ENCODE results near the gene CACNA2D4. TPM values are rescaled to one million over a fixed set of nuclear protein-coding genes. Genes with fewer than 3 reads are reported as not detected.

The CACNA2D4 gene
- total and polyA plus RNA-seq, 4 donors, result 0.82 to 2.8 (median 1.3) TPM

GRCh38 chr12:1936406-1937320, 18.2 kb upstream of the CACNA2D4 start:
- WGBS, result 67% methylated on average over 25 of the region's 25 CpGs
- H3K9me3 ChIP-seq (ENCODE audit: control insufficient read depth in 4 of 4, low read length in 3 of 4), result no peaks in the 10 kb centered on the region
- H3K27ac ChIP-seq (ENCODE audit: low read depth in 1 of 2, low read length in 2 of 2), result peak overlapping the region; percentile 14 to 47
- no peaks in the 10 kb centered on the region for H3K27me3 ChIP-seq (ENCODE audit: control insufficient read depth in 4 of 4, insufficient read depth in 4 of 4, low read length in 3 of 4)
- peaks cover 0 to 12% (median 4%) of the 10 kb centered on the region in 4 donors for H3K36me3 ChIP-seq (ENCODE audit: control insufficient read depth in 4 of 4, insufficient read depth in 3 of 4, low read depth in 1 of 4, low read length in 3 of 4)
- peak; percentile 30 for DNase-seq (ENCODE audit: low spot score)
- H3K4me1 ChIP-seq (ENCODE audit: control insufficient read depth in 4 of 4, insufficient read depth in 4 of 4, low read length in 3 of 4), result peaks cover 2 to 29% (median 23%) of the 10 kb centered on the region in 4 donors
- peak; percentile 8 to 46 for TF ChIP-seq HNF4A (conservative IDR thresholded peaks at IDR 0.05)
- peak in 1 of 2 donors; percentile 24 for TF ChIP-seq RXRA (IDR thresholded peaks at IDR 0.05)
- peak; percentile 64 for TF ChIP-seq REST (IDR thresholded peaks at IDR 0.05)
- TF ChIP-seq JUND (IDR thresholded peaks at IDR 0.05), result peak; percentile 62 to 71
- no peak for TF ChIP-seq FOXA2 (IDR thresholded peaks at IDR 0.05)
- TF ChIP-seq RAD21 (IDR thresholded peaks at IDR 0.05), result peak in 1 of 2 donors; percentile 45
- no peak overlapping the region for H3K4me3 ChIP-seq (ENCODE audit: low read depth in 1 of 3, low read length in 3 of 3)
- H3K9ac ChIP-seq (ENCODE audit: low read depth in 1 of 2, low read length in 2 of 2), result no peak overlapping the region

- Histone ChIP-seq H3K4me1 (ENCODE audit: control insufficient read depth in 4 of 4, insufficient read depth in 4 of 4, low read length in 3 of 4) (peaks cover 2 to 29% (median 23%) of the 10 kb centered on the region in 4 donors), H3K9ac (ENCODE audit: low read depth in 1 of 2, low read length in 2 of 2) (no peak overlapping the region), H3K4me3 (ENCODE audit: low read depth in 1 of 3, low read length in 3 of 3) (no peak overlapping the region), H3K27ac (ENCODE audit: low read depth in 1 of 2, low read length in 2 of 2) (peak overlapping the region; percentile 14 to 47), H3K36me3 (ENCODE audit: control insufficient read depth in 4 of 4, insufficient read depth in 3 of 4, low read depth in 1 of 4, low read length in 3 of 4) (peaks cover 0 to 7% (median 4%) of the 10 kb centered on the region in 4 donors), H3K9me3 (ENCODE audit: control insufficient read depth in 4 of 4, low read length in 3 of 4) (no peaks in the 10 kb centered on the region), H3K27me3 (ENCODE audit: control insufficient read depth in 4 of 4, insufficient read depth in 4 of 4, low read length in 3 of 4) (no peaks in the 10 kb centered on the region)
- no peak for DNase-seq (ENCODE audit: low spot score)
- 78% methylated on average over 21 of the region's 21 CpGs for WGBS
- TF ChIP-seq FOXA2 (IDR thresholded peaks at IDR 0.05) (no peak), EGR1 (IDR thresholded peaks at IDR 0.05; ENCODE audit: low read depth in 2 of 2) (no peak), JUND (IDR thresholded peaks at IDR 0.05) (no peak), RAD21 (IDR thresholded peaks at IDR 0.05) (no peak), ATF3 (IDR thresholded peaks at IDR 0.05) (no peak), GABPA (IDR thresholded peaks at IDR 0.05 in 1 of 2, conservative IDR thresholded peaks at IDR 0.05 in 1 of 2) (no peak), TAF1 (conservative IDR thresholded peaks at IDR 0.05) (no peak), MAX (IDR thresholded peaks at IDR 0.05) (no peak), RXRA (IDR thresholded peaks at IDR 0.05) (no peak), HNF4G (IDR thresholded peaks at IDR 0.05) (no peak), REST (IDR thresholded peaks at IDR 0.05) (no peak), CTCF (IDR thresholded peaks at IDR 0.05; ENCODE audit: low read depth, low read length, missing input control) (no peak), NR2F2 (IDR thresholded peaks at IDR 0.05) (no peak), FOXA1 (IDR thresholded peaks at IDR 0.05) (no peak), ZBTB33 (IDR thresholded peaks at IDR 0.05) (no peak), HNF4A (conservative IDR thresholded peaks at IDR 0.05) (no peak), YY1 (IDR thresholded peaks at IDR 0.05) (no peak), SP1 (IDR thresholded peaks at IDR 0.05) (no peak)
These were observed 17.4 kb upstream of the CACNA2D4 start for GRCh38 chr12:1935700-1936378.
